Suprapubic skin (tissue), 4 donors: ENCODE data around the gene RBM8A. TPM values are rescaled to one million over a fixed set of nuclear protein-coding genes. Genes with fewer than 3 reads are reported as not detected.

Experiments
- DNase-seq, 2 donors: peaks; one replicate each; pipeline ENCODE4 v3.0.0-alpha.2; 2019; ENCODE audit warnings: low spot score in 2 of 2
- H3K27ac ChIP-seq: fragments of 200-600 bp; sonication (generic); one replicate; pipeline ENCODE4 v1.5.1; 2019
- H3K27me3 ChIP-seq: fragments of 200-600 bp; sonication (generic); one replicate; pipeline ENCODE4 v1.5.1; 2019
- H3K36me3 ChIP-seq: fragments of 200-600 bp; sonication (generic); one replicate; pipeline ENCODE4 v1.5.1; 2019
- H3K4me1 ChIP-seq: fragments of 200-600 bp; sonication (generic); one replicate; pipeline ENCODE4 v1.5.1; 2019
- H3K4me3 ChIP-seq: fragments of 200-600 bp; sonication (generic); one replicate; pipeline ENCODE4 v1.5.1; 2019; ENCODE audit warnings: mild to moderate bottlenecking
- H3K9me3 ChIP-seq: fragments of 200-600 bp; sonication (generic); one replicate; pipeline ENCODE4 v1.5.1; 2019
- EP300 ChIP-seq: sonication (generic); formaldehyde crosslinking; IDR thresholded peaks from one replicate; pipeline ENCODE4 v1.6.1; 2017; ENCODE audit warnings: antibody characterized with exemption
- POLR2A ChIP-seq, 2 donors: fragments of 450-650 bp; IDR thresholded peaks; one replicate each; pipeline ENCODE4 v1.6.1; 2017; ENCODE audit warnings: antibody characterized with exemption in 2 of 2, mild to moderate bottlenecking in 2 of 2, moderate library complexity in 2 of 2
- POLR2AphosphoS5 ChIP-seq, 3 donors: sonication (generic); formaldehyde crosslinking; IDR thresholded peaks; one replicate each; pipeline ENCODE4 v1.6.1; 2017; ENCODE audit warnings: antibody characterized with exemption in 3 of 3
- WGBS: methylation state at CpG from one replicate; pipeline ENCODE4 v1.1.5; 2018; 5-methylcytosine and 5-hydroxymethylcytosine counted together
- total RNA-seq, 4 donors: library from RNA; depleted of rRNA; stranded (reverse); fragments of >200 nt; gene quantifications; one replicate each; pipeline ENCODE4 v1.1.0, GENCODE V29; 2016
- TF ChIP-seq, protein P1 (sequence below), 2 donors: fragments of 200-600 bp in 1 of 2; fragments of 450-650 bp in 1 of 2; sonication (generic) in 1 of 2; IDR thresholded peaks; one replicate each; pipeline ENCODE4 v1.5.1; 2016 to 2019; ENCODE audit warnings: antibody characterized with exemption in 2 of 2, mild to moderate bottlenecking in 1 of 2, moderate library complexity in 1 of 2

Gene RBM8A
- total RNA-seq, 4 donors from 2014 or later = 92.2 to 186 (median 134) TPM

DNA sequence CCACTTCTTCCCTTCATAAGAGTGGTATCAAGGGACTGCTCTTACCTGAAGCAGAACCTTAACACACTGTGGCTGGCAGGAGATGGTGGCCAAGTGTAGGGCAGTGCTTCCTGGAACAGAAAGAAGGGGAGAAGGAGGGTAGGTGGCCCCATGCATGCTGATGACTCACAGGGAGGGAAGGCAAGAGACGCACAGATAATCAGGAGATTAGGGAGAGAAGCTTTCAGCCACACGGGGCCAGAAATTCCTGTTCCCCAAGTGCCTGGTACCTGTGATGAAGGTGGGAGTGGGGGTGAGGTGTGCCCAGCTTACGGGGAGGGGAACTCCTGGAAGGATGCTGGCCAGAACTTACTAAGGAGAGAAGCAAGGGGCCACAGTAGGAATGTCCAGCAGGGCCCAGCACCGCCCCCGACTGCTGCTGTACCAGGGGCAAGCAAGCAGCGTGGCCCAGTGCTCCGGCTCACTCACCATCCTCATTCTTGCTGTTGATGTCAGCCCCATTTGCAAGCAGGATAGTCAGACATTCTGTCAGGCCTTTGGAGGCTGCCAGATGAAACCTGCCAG, 49.3 kb downstream of the RBM8A start:
- DNase-seq = peak in 1 of 2 donors; percentile 60
- Histone ChIP-seq H3K9me3 (no peaks in the 10 kb centered on the region), H3K4me3 (no peak overlapping the region), H3K27ac (peak overlapping the region; percentile 59), H3K27me3 (no peaks in the 10 kb centered on the region), H3K4me1 (peaks cover 22% of the 10 kb centered on the region), H3K36me3 (no peaks in the 10 kb centered on the region)
- WGBS = 64% methylated on average over 6 of the region's 7 CpGs
- TF ChIP-seq, protein P1, sequence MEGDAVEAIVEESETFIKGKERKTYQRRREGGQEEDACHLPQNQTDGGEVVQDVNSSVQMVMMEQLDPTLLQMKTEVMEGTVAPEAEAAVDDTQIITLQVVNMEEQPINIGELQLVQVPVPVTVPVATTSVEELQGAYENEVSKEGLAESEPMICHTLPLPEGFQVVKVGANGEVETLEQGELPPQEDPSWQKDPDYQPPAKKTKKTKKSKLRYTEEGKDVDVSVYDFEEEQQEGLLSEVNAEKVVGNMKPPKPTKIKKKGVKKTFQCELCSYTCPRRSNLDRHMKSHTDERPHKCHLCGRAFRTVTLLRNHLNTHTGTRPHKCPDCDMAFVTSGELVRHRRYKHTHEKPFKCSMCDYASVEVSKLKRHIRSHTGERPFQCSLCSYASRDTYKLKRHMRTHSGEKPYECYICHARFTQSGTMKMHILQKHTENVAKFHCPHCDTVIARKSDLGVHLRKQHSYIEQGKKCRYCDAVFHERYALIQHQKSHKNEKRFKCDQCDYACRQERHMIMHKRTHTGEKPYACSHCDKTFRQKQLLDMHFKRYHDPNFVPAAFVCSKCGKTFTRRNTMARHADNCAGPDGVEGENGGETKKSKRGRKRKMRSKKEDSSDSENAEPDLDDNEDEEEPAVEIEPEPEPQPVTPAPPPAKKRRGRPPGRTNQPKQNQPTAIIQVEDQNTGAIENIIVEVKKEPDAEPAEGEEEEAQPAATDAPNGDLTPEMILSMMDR (IDR thresholded peaks at IDR 0.05) = no peak
- peak in 1 of 3 donors; percentile 7 for TF ChIP-seq POLR2AphosphoS5 (IDR thresholded peaks at IDR 0.05)
- TF ChIP-seq EP300 = no peak
- no peak for TF ChIP-seq POLR2A (IDR thresholded peaks at IDR 0.05)

DNA sequence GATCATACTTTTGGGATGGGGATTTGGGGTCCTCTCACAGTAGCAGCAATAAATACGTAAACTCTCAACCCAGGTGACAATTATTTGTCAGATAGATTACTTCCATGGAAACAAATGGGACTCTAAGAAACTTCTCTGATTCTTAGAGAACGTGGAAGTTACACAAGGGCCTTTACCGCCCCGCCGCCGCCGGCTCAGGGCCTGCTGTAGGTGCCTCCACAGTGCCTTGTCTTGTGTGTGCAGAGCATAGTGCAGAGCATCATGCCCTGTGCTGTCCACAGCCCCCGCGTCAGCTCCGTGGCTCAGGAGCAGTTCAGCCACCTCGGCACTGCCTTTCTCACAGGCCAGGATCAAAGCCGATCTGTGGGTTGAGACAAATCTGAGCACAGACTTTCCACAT, 52.6 kb downstream of the RBM8A start:
- Histone ChIP-seq H3K4me3 (no peak overlapping the region), H3K9me3 (no peaks in the 10 kb centered on the region), H3K27me3 (no peaks in the 10 kb centered on the region), H3K4me1 (peaks cover 33% of the 10 kb centered on the region), H3K27ac (no peak overlapping the region), H3K36me3 (no peaks in the 10 kb centered on the region)
- TF ChIP-seq, protein P1 (IDR thresholded peaks at IDR 0.05) = no peak
- TF ChIP-seq EP300 (no peak), POLR2AphosphoS5 (IDR thresholded peaks at IDR 0.05) (no peak), POLR2A (IDR thresholded peaks at IDR 0.05) (no peak)
- 94% methylated on average over 12 of the region's 12 CpGs for WGBS
- no peak for DNase-seq

DNA sequence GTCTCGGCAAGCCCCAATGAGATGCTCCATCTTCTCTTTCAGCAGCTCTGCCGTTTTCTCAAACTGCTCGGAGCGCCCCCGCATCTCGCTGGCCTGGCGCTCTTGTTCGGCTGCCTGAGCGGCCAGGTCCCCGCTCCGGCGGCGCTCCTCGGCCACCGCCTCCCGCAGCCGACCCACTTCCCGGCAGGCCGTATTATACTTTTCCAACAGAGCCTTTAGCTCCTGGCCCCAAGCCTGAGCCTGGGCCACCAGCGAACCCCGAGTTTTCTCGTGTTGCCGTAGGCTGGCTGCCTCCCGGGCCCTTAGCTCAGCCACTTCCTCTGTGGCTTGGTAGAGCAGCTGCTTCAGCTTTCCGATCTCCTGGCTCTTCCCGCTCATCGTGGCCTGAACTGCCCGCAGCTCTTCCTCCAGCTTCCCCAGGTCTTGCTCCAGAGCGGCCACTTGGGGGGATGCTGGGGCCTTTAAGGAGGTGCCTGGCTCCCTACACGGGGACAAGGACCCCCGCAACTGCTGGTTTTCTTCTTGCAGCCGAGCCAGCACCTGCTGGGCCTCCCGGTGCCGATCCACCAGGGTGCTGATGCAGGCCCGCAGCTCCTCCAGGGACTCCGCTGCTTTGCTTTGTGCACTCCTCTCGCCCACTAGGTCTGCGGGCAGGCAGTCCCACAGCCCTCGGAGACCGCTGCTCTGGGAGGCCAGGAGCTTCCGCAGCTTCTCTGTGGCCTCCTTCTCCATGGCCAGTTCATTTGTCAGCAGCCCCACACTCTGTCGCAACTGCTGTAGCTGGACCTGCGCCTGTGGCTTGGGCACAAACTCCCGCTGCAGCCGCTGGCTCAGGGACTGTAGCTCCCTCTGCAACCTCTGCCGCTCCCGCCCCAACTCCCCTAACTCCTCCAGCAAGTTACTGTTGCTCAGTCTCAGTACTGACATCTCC, 55.0 kb downstream of the RBM8A start:
- 36% methylated on average over 43 of the region's 47 CpGs for whole genome bisulfite sequencing
- Histone ChIP-seq H3K27me3 (no peaks in the 10 kb centered on the region), H3K27ac (peak overlapping the region; percentile 80), H3K4me3 (peak overlapping the region; percentile 50), H3K4me1 (peaks cover 21% of the 10 kb centered on the region), H3K9me3 (no peaks in the 10 kb centered on the region), H3K36me3 (no peaks in the 10 kb centered on the region)
- DNase-seq = peak; percentile 87 to 88
- TF ChIP-seq POLR2AphosphoS5 (IDR thresholded peaks at IDR 0.05) = no peak

Other genes starting within 250 kb of the RBM8A start
- 1 to 10 TPM; 1.4 to 7.8 (median 3.5) TPM for gene PDZK1, start 220.1 kb downstream of the RBM8A start, total RNA-seq
- not detected for gene CD160, start 208.0 kb downstream of the RBM8A start, total RNA-seq
- gene RNF115, start 103.4 kb downstream of the RBM8A start, total RNA-seq = 10 to 100 TPM in 2 of 4 donors, 1 to 10 TPM in 2; 7.1 to 22.3 (median 12.2) TPM
- gene POLR3C, start 103.3 kb downstream of the RBM8A start, total RNA-seq = 10 to 100 TPM; 22.5 to 40.8 (median 24.8) TPM
- gene NUDT17, start 81.9 kb downstream of the RBM8A start, total RNA-seq = 1 to 10 TPM; 1.3 to 3.9 (median 2.1) TPM
- 10 to 100 TPM; 43.8 to 78.4 (median 49.4) TPM for gene PIAS3, start 68.4 kb downstream of the RBM8A start, total RNA-seq
- 10 to 100 TPM; 32.9 to 62.7 (median 37.1) TPM for gene ANKRD35, start 41.6 kb downstream of the RBM8A start, total RNA-seq
- gene ITGA10, start 17.4 kb downstream of the RBM8A start, total RNA-seq = 10 to 100 TPM in 1 of 4 donors, 1 to 10 TPM in 3; 1.6 to 15.6 (median 2.2) TPM
- 10 to 100 TPM; 23.3 to 35.9 (median 30.2) TPM for gene PEX11B, start 8.8 kb downstream of the RBM8A start, total RNA-seq
- 10 to 100 TPM in 3 of 4 donors, 1 to 10 TPM in 1; 7.6 to 18.4 (median 11.3) TPM for gene LIX1L, start 30.5 kb upstream of the RBM8A start, total RNA-seq
- gene ANKRD34A, start 37.1 kb upstream of the RBM8A start, total RNA-seq = under 1 TPM in 3 of 4 donors, not detected in 1; 0.21 to 0.64 (median 0.45) TPM
- 10 to 100 TPM in 2 of 4 donors, 1 to 10 TPM in 2; 7.3 to 16.7 (median 11.9) TPM for gene POLR3GL, start 37.2 kb upstream of the RBM8A start, total RNA-seq
- 1,000 to 10,000 TPM; 2,326 to 8,649 (median 2,541) TPM for gene TXNIP, start 69.1 kb upstream of the RBM8A start, total RNA-seq
- gene HJV, start 94.3 kb upstream of the RBM8A start, total RNA-seq = not detected
- 1 to 10 TPM; 1.8 to 7.4 (median 2.7) TPM for gene NBPF10, start 217.3 kb upstream of the RBM8A start, total RNA-seq